MCF 10A (cell line): ENCODE data around the gene TBL1XR1. TPM values are rescaled to one million over a fixed set of nuclear protein-coding genes. Genes with fewer than 3 reads are reported as not detected.

ENCODE experiments used
- BruUV-seq: library from RNA; stranded (reverse); fragments of 400-500 nt; replicated peaks from 2 replicates; lab custom pipeline; 2021; lab: Mats Ljungman, UMichigan
- CTCF ChIA-PET: fragments of 300-600 bp; sonication (Branson Sonifier 250); formaldehyde crosslinking; extraction: SDS; loops from one replicate; lab custom pipeline; 2021; ENCODE audit warnings: antibody characterized with exemption, inconsistent platforms; lab: Yijun Ruan, JAX
- POLR2A ChIA-PET: fragments of 300-600, 350-650 bp; sonication (Branson Sonifier 250); formaldehyde crosslinking; extraction: SDS; loops from one replicate; lab custom pipeline; 2020; ENCODE audit warnings: antibody characterized with exemption, inconsistent platforms; lab: Yijun Ruan, JAX
- DNase-seq: peaks from one replicate; pipeline ENCODE4 v3.0.0-alpha.2; 2018; ENCODE audit not compliant: unreplicated experiment
- H3K27ac Mint-ChIP-seq: one replicate; pipeline ENCODE4 v1.8.0; 2022; ENCODE audit warnings: mild to moderate bottlenecking, low read depth, mixed read lengths; ENCODE audit not compliant: unreplicated experiment
- H3K27me3 Mint-ChIP-seq: one replicate; pipeline ENCODE4 v1.8.0; 2022; ENCODE audit warnings: mixed read lengths; ENCODE audit not compliant: insufficient read depth, unreplicated experiment
- H3K36me3 Mint-ChIP-seq: one replicate; pipeline ENCODE4 v1.8.0; 2022; ENCODE audit warnings: mild to moderate bottlenecking, moderate library complexity, mixed read lengths; ENCODE audit not compliant: insufficient read depth, unreplicated experiment
- H3K4me1 Mint-ChIP-seq: one replicate; pipeline ENCODE4 v1.8.0; 2022; ENCODE audit warnings: mixed read lengths; ENCODE audit not compliant: insufficient read depth, unreplicated experiment
- H3K4me3 Mint-ChIP-seq: one replicate; pipeline ENCODE4 v1.8.0; 2022; ENCODE audit warnings: mild to moderate bottlenecking, moderate library complexity, mixed read lengths; ENCODE audit not compliant: unreplicated experiment
- H3K9me3 Mint-ChIP-seq: one replicate; pipeline ENCODE4 v1.8.0; 2022; ENCODE audit warnings: mixed read lengths; ENCODE audit not compliant: unreplicated experiment
- CTCF ChIP-seq: fragments of 200-600 bp; IDR thresholded peaks from one replicate; pipeline ENCODE4 v1.8.0; 2022; ENCODE audit warnings: antibody characterized with exemption, mild to moderate bottlenecking; ENCODE audit not compliant: unreplicated experiment
- intact Hi-C: fragments of 100-400 bp; cut with micrococcal nuclease; formaldehyde crosslinking; loops from 2 replicates; pipeline ENCODE4 v1.14.1; 2022
- total RNA-seq: library from RNA; stranded (reverse); gene quantifications from 2 replicates; pipeline ENCODE4 v1.2.3, GENCODE V29; 2022

TBL1XR1 gene
- total RNA-seq, 1 experiment from 2014 or later = 178 TPM

GRCh38 chr3:176995946-176996345 is 201.3 kb downstream of the TBL1XR1 start:
- BruUV-seq = no TSS peak
- no peaks in the 10 kb centered on the region for H3K9me3 Mint-ChIP-seq
- CTCF ChIA-PET = no interaction called here
- DNase-seq = no peak
- H3K4me1 Mint-ChIP-seq = no peaks in the 10 kb centered on the region
- intact Hi-C loops = no loop called here
- H3K27me3 Mint-ChIP-seq = no peaks in the 10 kb centered on the region
- TF ChIP-seq CTCF = no peak
- H3K27ac Mint-ChIP-seq = no peak overlapping the region
- no peak overlapping the region for H3K4me3 Mint-ChIP-seq
- H3K36me3 Mint-ChIP-seq = no peaks in the 10 kb centered on the region
- POLR2A ChIA-PET = no interaction called here

GRCh38 chr3:176994891-176995781 is 202.1 kb downstream of the TBL1XR1 start:
- no peak for TF ChIP-seq CTCF
- H3K4me3 Mint-ChIP-seq = no peak overlapping the region
- no peaks in the 10 kb centered on the region for H3K9me3 Mint-ChIP-seq
- H3K27me3 Mint-ChIP-seq = no peaks in the 10 kb centered on the region
- intact Hi-C loops = no loop called here
- no peaks in the 10 kb centered on the region for H3K4me1 Mint-ChIP-seq
- CTCF ChIA-PET = no interaction called here
- H3K27ac Mint-ChIP-seq = no peak overlapping the region
- no TSS peak for BruUV-seq
- POLR2A ChIA-PET = no interaction called here
- DNase-seq = no peak
- no peaks in the 10 kb centered on the region for H3K36me3 Mint-ChIP-seq

- Mint-ChIP-seq H3K27me3 (no peaks in the 10 kb centered on the region), H3K27ac (no peak overlapping the region)
- POLR2A ChIA-PET = no interaction called here
These were observed 202.9 kb downstream of the TBL1XR1 start for GRCh38 chr3:176994393-176994792.

More at GRCh38 chr3:176994393-176994792, 202.9 kb downstream of the TBL1XR1 start:
- Mint-ChIP-seq H3K9me3 (no peaks in the 10 kb centered on the region), H3K4me1 (no peaks in the 10 kb centered on the region), H3K36me3 (no peaks in the 10 kb centered on the region), H3K4me3 (no peak overlapping the region)
- intact Hi-C loops = no loop called here
- BruUV-seq = no TSS peak
- TF ChIP-seq CTCF = no peak
- CTCF ChIA-PET = no interaction called here
- no peak for DNase-seq
